ENCODE results near the gene PUS1.

Gene PUS1

DNA sequence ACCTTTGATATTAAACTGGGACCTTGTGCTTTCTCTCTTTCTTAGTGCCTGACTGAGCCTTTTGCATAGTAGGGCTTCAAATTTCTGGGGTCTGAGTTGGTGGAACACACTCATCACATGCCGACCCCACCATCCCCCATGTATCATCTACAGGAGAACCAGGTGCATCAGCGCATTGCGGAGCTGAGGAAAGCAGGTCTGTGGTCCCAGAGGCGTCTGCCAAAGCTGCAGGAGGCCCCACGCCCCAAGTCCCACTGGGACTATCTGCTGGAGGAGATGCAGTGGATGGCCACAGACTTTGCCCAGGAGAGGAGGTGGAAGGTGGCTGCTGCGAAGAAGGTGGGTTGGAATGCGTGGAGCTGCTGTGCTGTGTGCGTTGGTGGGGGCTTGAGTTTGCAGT lies 58.5 kb downstream of the PUS1 start:
- H3K9me3 ChIP-seq (ENCODE audit: control insufficient read depth, low read length), result no peaks in the 10 kb centered on the region
- H2AFZ ChIP-seq, result no peak overlapping the region
- H3K27ac ChIP-seq, result no peak overlapping the region
- no peak overlapping the region for H3K4me2 ChIP-seq (ENCODE audit: low read length)
- H3K9ac ChIP-seq, result no peak overlapping the region
- H3K79me2 ChIP-seq, result peaks cover 7% of the 10 kb centered on the region
- no peaks in the 10 kb centered on the region for H3K4me1 ChIP-seq
- H3K4me3 ChIP-seq (ENCODE audit: low read depth, low read length), result no peak overlapping the region
- H3K36me3 ChIP-seq (ENCODE audit: control insufficient read depth, insufficient read depth, low read length), result no peaks in the 10 kb centered on the region
- TF ChIP-seq, protein P1, sequence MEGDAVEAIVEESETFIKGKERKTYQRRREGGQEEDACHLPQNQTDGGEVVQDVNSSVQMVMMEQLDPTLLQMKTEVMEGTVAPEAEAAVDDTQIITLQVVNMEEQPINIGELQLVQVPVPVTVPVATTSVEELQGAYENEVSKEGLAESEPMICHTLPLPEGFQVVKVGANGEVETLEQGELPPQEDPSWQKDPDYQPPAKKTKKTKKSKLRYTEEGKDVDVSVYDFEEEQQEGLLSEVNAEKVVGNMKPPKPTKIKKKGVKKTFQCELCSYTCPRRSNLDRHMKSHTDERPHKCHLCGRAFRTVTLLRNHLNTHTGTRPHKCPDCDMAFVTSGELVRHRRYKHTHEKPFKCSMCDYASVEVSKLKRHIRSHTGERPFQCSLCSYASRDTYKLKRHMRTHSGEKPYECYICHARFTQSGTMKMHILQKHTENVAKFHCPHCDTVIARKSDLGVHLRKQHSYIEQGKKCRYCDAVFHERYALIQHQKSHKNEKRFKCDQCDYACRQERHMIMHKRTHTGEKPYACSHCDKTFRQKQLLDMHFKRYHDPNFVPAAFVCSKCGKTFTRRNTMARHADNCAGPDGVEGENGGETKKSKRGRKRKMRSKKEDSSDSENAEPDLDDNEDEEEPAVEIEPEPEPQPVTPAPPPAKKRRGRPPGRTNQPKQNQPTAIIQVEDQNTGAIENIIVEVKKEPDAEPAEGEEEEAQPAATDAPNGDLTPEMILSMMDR (IDR thresholded peaks at IDR 0.05), result no peak
- no peaks in the 10 kb centered on the region for H3K27me3 ChIP-seq (ENCODE audit: control insufficient read depth, insufficient read depth, low read length)

DNA sequence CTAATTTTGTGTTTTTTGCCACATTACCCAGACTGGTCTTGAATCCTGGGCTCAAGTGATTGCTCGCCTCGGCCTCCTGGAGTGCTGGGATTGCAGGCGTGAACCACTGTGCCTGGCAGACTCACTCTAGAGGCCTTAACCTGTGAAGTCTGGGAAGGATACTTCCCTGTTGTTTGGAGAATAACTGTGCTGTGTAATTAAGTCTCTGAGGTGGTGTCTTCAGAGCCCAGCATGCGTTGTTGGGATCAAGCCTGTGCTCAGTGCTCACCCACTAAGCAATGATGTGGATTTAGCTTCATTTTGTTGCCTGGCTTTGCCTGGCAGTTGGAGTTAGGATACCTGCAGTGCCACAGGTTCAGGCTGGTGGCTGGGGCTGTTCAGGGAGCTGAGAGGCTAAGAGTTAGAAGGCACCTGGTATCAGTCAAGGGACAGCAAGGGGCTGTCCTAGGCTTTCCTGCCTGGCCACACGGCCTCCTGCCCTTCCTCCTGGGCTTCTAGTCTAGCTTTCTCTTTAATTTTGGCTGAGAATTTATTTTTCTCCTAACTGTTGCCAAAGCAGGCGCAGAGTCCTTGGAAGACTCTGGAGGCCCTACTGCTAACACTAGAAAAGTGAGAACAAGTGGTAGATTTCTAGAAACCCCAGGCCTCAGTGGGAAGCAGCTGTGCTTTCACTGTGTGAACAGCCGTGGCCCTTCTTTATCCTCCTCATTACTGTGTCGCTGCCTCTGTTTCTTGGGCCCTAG lies 59.1 kb downstream of the PUS1 start:
- Histone ChIP-seq H2AFZ (no peak overlapping the region), H3K4me1 (no peaks in the 10 kb centered on the region), H3K9me3 (ENCODE audit: control insufficient read depth, low read length) (no peaks in the 10 kb centered on the region), H3K4me2 (ENCODE audit: low read length) (no peak overlapping the region), H3K9ac (no peak overlapping the region), H3K36me3 (ENCODE audit: control insufficient read depth, insufficient read depth, low read length) (no peaks in the 10 kb centered on the region), H3K27ac (no peak overlapping the region), H3K79me2 (peaks cover 7% of the 10 kb centered on the region), H3K4me3 (ENCODE audit: low read depth, low read length) (no peak overlapping the region), H3K27me3 (ENCODE audit: control insufficient read depth, insufficient read depth, low read length) (no peaks in the 10 kb centered on the region)
- TF ChIP-seq, protein P1 (IDR thresholded peaks at IDR 0.05), result no peak

DNA sequence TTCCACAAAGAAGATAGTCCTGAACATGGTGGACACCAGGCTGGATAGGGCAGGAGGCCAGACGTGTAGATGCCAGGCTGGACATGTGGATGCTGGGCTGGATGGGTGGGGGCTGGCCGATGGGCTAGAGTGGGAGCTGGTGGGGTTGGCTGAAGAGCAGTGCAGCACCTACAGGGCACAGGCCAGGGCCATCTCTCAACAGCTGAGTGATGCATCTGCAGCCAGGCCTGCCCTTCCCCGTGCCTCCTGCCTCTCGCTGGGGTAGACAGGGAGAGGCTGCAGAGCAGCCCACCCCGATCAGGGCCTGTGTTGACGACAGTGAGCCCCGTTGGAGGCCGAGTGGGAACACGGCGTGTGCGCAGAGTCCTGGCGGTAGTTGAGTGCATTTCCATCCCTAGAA lies 59.9 kb downstream of the PUS1 start:
- no peak overlapping the region for H3K9ac ChIP-seq
- H3K9me3 ChIP-seq (ENCODE audit: control insufficient read depth, low read length), result no peaks in the 10 kb centered on the region
- no peaks in the 10 kb centered on the region for H3K36me3 ChIP-seq (ENCODE audit: control insufficient read depth, insufficient read depth, low read length)
- no peak overlapping the region for H3K4me3 ChIP-seq (ENCODE audit: low read depth, low read length)
- TF ChIP-seq, protein P1 (IDR thresholded peaks at IDR 0.05), result no peak
- H2AFZ ChIP-seq, result no peak overlapping the region
- peaks cover 6% of the 10 kb centered on the region for H3K79me2 ChIP-seq
- no peak overlapping the region for H3K4me2 ChIP-seq (ENCODE audit: low read length)
- no peaks in the 10 kb centered on the region for H3K4me1 ChIP-seq
- H3K27me3 ChIP-seq (ENCODE audit: control insufficient read depth, insufficient read depth, low read length), result no peaks in the 10 kb centered on the region
- no peak overlapping the region for H3K27ac ChIP-seq

DNA sequence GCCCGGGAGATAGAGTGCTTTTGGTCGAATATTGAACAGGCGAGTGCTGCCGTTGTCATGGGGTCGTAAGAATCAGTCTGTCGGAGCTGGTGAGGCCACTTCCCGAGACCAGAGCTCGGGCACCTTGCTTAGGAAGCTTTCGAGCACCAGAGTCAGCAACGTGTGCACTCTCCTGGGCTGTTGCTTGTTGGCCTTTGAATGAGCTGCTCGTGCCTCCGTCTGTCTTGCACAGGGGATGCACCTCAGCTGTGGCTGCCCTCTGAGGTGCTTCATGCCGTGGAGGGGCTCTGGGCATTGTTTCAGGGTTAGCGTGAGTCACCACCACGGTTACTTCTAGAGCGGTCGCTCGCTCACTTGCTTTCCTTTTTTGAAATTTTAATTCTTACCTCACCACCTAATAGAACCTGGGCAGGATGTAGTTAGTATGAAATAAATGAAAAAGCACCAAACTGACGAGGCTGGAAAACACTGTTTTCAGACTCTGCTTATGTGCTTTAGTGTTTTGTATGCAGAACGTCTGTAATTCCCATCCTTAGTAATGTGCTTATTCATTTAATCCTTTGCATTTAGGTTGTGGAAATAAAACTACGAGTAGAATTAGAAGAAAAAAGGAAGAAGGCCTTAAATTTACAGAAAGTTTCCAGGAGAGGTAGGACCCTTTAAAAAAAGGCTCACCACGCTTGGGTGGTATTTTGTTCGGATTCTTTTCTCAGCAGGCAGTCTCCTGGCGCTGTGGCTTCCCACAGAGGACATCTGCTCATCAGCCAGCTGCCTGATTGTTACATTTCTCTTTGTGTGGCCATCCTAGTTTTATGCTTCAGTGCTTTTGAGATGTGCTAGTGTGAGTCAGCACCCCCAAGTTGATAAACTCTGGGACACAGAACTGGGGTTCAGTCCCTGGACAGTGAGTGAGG lies 61.2 kb downstream of the PUS1 start:
- H3K36me3 ChIP-seq (ENCODE audit: control insufficient read depth, insufficient read depth, low read length), result no peaks in the 10 kb centered on the region
- H3K4me2 ChIP-seq (ENCODE audit: low read length), result no peak overlapping the region
- no peaks in the 10 kb centered on the region for H3K9me3 ChIP-seq (ENCODE audit: control insufficient read depth, low read length)
- no peak overlapping the region for H3K4me3 ChIP-seq (ENCODE audit: low read depth, low read length)
- no peak overlapping the region for H3K27ac ChIP-seq
- H3K79me2 ChIP-seq, result peaks cover 6% of the 10 kb centered on the region
- H3K27me3 ChIP-seq (ENCODE audit: control insufficient read depth, insufficient read depth, low read length), result no peaks in the 10 kb centered on the region
- TF ChIP-seq, protein P1 (IDR thresholded peaks at IDR 0.05), result no peak
- no peak overlapping the region for H2AFZ ChIP-seq
- H3K4me1 ChIP-seq, result no peaks in the 10 kb centered on the region
- H3K9ac ChIP-seq, result no peak overlapping the region
